Activated B cell treated with CpG ODN at 0.5 μM for 24 hours (primary cell): ENCODE data around the gene KLRK1. TPM values are rescaled to one million over a fixed set of nuclear protein-coding genes. Genes with fewer than 3 reads are reported as not detected.
"Not testable (repeated sequence)": the region's sequence is repeated elsewhere in the genome, so short reads cannot be mapped to it uniquely, and the experiment has no call there.

Experiments used
- ATAC-seq: fragments of 200-7000 bp; cut with Tn5 transposase; one replicate; pipeline ENCODE4 v1.10.0; 2021; ENCODE audit warnings: low read depth, mild to moderate bottlenecking, moderate library complexity
- CTCF ChIA-PET: fragments of 350-600 bp; sonication (Branson Sonifier 250); formaldehyde crosslinking; loops from one replicate; lab custom pipeline; 2021; ENCODE audit warnings: antibody characterized with exemption; lab: Charles Lee
- POLR2A ChIA-PET: fragments of 350-600 bp; sonication (Branson Sonifier 250); formaldehyde crosslinking; loops from one replicate; lab custom pipeline; 2021; ENCODE audit warnings: antibody characterized with exemption; lab: Charles Lee
- DNase-seq: peaks from one replicate; pipeline ENCODE4 v3.0.0; 2022
- H3K27ac Mint-ChIP-seq: one replicate; pipeline ENCODE4 v1.8.0; 2020; ENCODE audit warnings: mixed read lengths
- H3K27me3 Mint-ChIP-seq: one replicate; pipeline ENCODE4 v1.8.0; 2021; ENCODE audit warnings: mixed read lengths
- H3K36me3 Mint-ChIP-seq: one replicate; pipeline ENCODE4 v1.8.0; 2021; ENCODE audit warnings: low read depth, mixed read lengths
- H3K4me1 Mint-ChIP-seq: one replicate; pipeline ENCODE4 v1.8.0; 2021; ENCODE audit warnings: mixed read lengths
- H3K4me3 Mint-ChIP-seq: one replicate; pipeline ENCODE4 v1.8.0; 2020; ENCODE audit warnings: mild to moderate bottlenecking, mixed read lengths
- H3K9me3 Mint-ChIP-seq: one replicate; pipeline ENCODE4 v1.8.0; 2020; ENCODE audit warnings: mixed read lengths
- intact Hi-C: fragments of 100-400 bp; cut with micrococcal nuclease; formaldehyde crosslinking; loops from one replicate; pipeline ENCODE4 v1.15.1; 2024
- total RNA-seq: library from RNA; stranded (reverse); gene quantifications from 2 replicates; pipeline ENCODE4 v1.2.3, GENCODE V29; 2022
- TF ChIP-seq, protein P1 (sequence below): fragments of 200-600 bp; IDR thresholded peaks from one replicate; pipeline ENCODE4 v1.8.0; 2022; ENCODE audit warnings: antibody characterized with exemption, mild to moderate bottlenecking

The KLRK1 gene
- total RNA-seq, 1 donor from 2014 or later = 0.98 TPM

- peaks cover 3% of the 10 kb centered on the region for H3K9me3 Mint-ChIP-seq
- ATAC-seq (no peak), DNase-seq (no peak)
- CTCF ChIA-PET = no interaction called here
- no peak overlapping the region for H3K27ac Mint-ChIP-seq
- H3K4me1 Mint-ChIP-seq = peaks cover 4% of the 10 kb centered on the region
- peaks cover 16% of the 10 kb centered on the region for H3K27me3 Mint-ChIP-seq
- H3K4me3 Mint-ChIP-seq = no peak overlapping the region
- H3K36me3 Mint-ChIP-seq = no peaks in the 10 kb centered on the region
- intact Hi-C loops = no loop called here
- POLR2A ChIA-PET = no interaction called here
- TF ChIP-seq, protein P1, sequence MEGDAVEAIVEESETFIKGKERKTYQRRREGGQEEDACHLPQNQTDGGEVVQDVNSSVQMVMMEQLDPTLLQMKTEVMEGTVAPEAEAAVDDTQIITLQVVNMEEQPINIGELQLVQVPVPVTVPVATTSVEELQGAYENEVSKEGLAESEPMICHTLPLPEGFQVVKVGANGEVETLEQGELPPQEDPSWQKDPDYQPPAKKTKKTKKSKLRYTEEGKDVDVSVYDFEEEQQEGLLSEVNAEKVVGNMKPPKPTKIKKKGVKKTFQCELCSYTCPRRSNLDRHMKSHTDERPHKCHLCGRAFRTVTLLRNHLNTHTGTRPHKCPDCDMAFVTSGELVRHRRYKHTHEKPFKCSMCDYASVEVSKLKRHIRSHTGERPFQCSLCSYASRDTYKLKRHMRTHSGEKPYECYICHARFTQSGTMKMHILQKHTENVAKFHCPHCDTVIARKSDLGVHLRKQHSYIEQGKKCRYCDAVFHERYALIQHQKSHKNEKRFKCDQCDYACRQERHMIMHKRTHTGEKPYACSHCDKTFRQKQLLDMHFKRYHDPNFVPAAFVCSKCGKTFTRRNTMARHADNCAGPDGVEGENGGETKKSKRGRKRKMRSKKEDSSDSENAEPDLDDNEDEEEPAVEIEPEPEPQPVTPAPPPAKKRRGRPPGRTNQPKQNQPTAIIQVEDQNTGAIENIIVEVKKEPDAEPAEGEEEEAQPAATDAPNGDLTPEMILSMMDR = no peak
Measured at GRCh38 chr12:10400829-10401228, 11.0 kb upstream of the KLRK1 start.

DNA sequence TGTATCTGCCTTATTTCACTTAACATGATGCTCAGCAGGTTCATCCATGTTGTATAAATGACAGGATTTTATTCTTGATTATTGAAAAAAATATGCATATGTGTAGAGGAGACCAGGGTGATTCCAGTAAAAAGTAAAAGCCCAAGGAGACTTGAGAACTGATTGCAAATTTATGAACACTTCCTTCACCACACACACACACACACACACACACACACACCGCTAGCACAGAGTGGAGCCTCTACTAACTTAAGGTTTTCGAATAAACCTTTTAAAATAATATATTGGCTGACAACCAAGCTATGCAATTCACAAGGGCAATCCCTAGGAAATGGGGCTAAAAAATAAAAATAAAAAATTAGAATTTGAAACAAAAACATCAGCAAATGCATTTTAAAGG lies 8.3 kb upstream of the KLRK1 start:
- Mint-ChIP-seq H3K27me3 (peaks cover 16% of the 10 kb centered on the region), H3K4me1 (peaks cover 20% of the 10 kb centered on the region), H3K27ac (no peak overlapping the region), H3K36me3 (no peaks in the 10 kb centered on the region), H3K9me3 (no peaks in the 10 kb centered on the region), H3K4me3 (no peak overlapping the region)
- intact Hi-C loops = no loop called here
- ChIA-PET CTCF (no interaction called here), POLR2A (no interaction called here)
- ATAC-seq = no peak
- no peak for DNase-seq
- TF ChIP-seq, protein P1 = no peak

- DNase-seq (no peak), ATAC-seq (no peak)
- Mint-ChIP-seq H3K4me1 (peaks cover 24% of the 10 kb centered on the region), H3K27me3 (peaks cover 17% of the 10 kb centered on the region), H3K9me3 (no peaks in the 10 kb centered on the region), H3K4me3 (no peak overlapping the region), H3K36me3 (no peaks in the 10 kb centered on the region), H3K27ac (no peak overlapping the region)
- POLR2A ChIA-PET = no interaction called here
- TF ChIP-seq, protein P1 = no peak
- intact Hi-C loops = no loop called here
- CTCF ChIA-PET = no interaction called here
Measured at GRCh38 chr12:10397296-10397695, 7.5 kb upstream of the KLRK1 start.

DNA sequence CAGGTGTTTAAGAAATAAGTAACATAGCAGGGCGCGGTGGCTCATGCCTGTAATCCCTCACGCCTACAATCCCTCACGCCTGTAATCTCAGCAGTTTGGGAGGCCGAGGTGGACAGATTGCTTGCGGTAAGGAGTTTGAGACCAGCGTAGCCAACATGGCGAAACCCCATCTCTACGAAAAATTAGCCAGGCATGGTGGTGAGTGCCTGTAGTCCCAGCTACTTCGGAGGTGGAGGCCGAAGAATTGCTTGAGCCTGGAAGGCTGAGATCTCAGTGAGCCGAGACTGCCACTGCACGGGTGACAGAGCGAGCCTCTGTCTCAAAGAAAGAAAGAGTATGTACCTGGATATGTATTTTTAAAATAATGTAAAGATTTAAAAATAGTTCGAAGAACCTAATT lies 6.3 kb upstream of the KLRK1 start:
- H3K27ac Mint-ChIP-seq, CTCF ChIA-PET, intact Hi-C loops, POLR2A ChIA-PET, H3K4me3 Mint-ChIP-seq, H3K9me3 Mint-ChIP-seq, H3K36me3 Mint-ChIP-seq, DNase-seq, ATAC-seq: not testable (repeated sequence)
- peaks cover 17% of the 10 kb centered on the region for H3K27me3 Mint-ChIP-seq
- peaks cover 31% of the 10 kb centered on the region for H3K4me1 Mint-ChIP-seq

DNA sequence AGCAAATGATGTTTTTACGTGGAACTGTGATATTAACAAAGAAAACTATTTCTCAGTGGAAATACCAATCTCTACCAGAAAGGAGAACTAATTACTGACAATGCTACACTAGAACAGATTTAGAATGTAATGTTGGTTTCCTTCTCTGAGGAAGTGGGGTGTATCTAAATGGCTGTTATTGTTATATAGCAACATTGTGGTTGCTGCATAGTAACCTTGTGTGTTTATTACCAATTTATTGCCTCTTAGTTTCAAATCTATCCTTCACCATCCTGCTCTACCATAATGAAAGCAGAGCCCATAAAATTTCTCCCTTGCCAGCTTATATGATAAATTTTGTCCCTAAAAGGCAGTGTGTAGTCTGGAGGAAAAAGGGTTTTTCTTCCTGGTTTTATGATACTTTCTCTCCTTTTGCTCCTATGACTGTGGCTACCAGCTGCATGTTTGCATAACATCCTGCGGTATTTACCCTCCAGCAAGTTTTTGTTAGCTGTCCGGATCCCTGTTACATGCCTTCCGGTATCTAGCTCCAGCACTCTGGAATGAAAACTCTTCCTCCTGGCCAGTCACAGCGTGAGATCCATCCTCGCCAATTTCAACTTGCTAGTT lies 5.7 kb upstream of the KLRK1 start:
- ATAC-seq (peak; percentile 82), DNase-seq (no peak)
- H3K4me3 Mint-ChIP-seq = peak overlapping the region; percentile 0
- ChIA-PET POLR2A (no interaction called here), CTCF (no interaction called here)
- no peaks in the 10 kb centered on the region for H3K9me3 Mint-ChIP-seq
- TF ChIP-seq, protein P1 = no peak
- H3K27ac Mint-ChIP-seq = peak overlapping the region; percentile 74
- H3K4me1 Mint-ChIP-seq = peaks cover 31% of the 10 kb centered on the region
- H3K36me3 Mint-ChIP-seq = no peaks in the 10 kb centered on the region
- peaks cover 17% of the 10 kb centered on the region for H3K27me3 Mint-ChIP-seq
- intact Hi-C loops = loop anchor here (1.0 kb wide), 1 partner anchor 30 kb away; no protein-coding TSS in a partner anchor

GRCh38 chr12:10394531-10395152 lies 4.8 kb upstream of the KLRK1 start:
- H3K36me3 Mint-ChIP-seq, CTCF ChIA-PET, ATAC-seq, DNase-seq, H3K9me3 Mint-ChIP-seq, POLR2A ChIA-PET, H3K4me3 Mint-ChIP-seq: not testable (repeated sequence)
- peak overlapping the region; percentile 74 for H3K27ac Mint-ChIP-seq
- H3K27me3 Mint-ChIP-seq = peaks cover 15% of the 10 kb centered on the region
- intact Hi-C loops = loop anchor here (1.0 kb wide), 1 partner anchor 29 kb away; no protein-coding TSS in a partner anchor
- peaks cover 38% of the 10 kb centered on the region for H3K4me1 Mint-ChIP-seq
